NOMO-1 treated with DMSO at 0.1 percent for 48 hours (cell line): ENCODE data around the gene TMEM205.
"Not testable (repeated sequence)": the region's sequence is repeated elsewhere in the genome, so short reads cannot be mapped to it uniquely, and the experiment has no call there.

Experiments used
- DNase-seq: peaks from one replicate; lab custom pipeline; 2025; ENCODE audit not compliant: unreplicated experiment; lab: John Stamatoyannopoulos, UW

Gene TMEM205

GRCh38 chr19:11373166-11373884, 27.3 kb upstream of the TMEM205 start:
- peak; percentile 44 for DNase-seq

- DNase-seq = no peak
Measured at GRCh38 chr19:11370744-11371143, 24.7 kb upstream of the TMEM205 start.

DNA sequence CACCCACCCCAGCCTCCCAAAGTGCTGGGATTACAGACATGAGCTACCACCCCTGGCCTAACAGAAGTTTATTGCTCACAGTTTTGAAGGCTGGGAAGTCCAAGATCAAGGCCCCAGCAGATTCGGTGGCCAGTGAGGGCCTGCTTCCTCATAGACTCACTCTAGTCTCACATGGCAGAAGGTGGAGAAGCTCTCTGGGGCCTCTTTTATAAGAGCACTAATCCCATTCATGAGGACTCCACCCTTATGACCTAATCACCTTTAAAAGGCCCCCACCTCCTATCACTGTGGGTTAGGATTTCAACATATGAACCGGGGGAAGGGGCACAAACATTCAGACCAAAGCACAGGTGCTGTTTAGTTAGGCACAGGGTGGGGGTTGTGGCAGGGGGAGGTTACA, 21.5 kb upstream of the TMEM205 start:
- no peak for DNase-seq

GRCh38 chr19:11365557-11366117, 19.6 kb upstream of the TMEM205 start:
- DNase-seq = no peak

DNA sequence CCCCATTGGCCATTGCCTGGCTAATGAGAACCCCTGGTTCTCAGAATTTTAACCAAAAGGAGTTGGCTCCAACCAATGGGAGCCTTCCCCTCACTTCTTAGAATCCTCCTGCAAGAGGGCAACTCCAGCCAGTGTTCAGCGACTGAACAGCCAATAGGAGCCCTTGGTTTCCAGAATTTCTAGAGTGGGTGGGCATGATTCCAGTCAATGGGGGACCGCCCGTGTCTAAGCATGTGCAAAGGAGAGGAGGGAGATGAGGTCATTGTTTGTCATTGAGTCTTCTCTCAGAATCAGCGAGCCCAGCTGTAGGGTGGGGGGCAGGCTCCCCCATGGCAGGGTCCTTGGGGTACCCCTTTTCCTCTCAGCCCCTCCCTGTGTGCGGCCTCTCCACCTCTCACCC, 18.9 kb upstream of the TMEM205 start:
- no peak for DNase-seq

GRCh38 chr19:11364296-11364904, 18.3 kb upstream of the TMEM205 start:
- DNase-seq = no peak

GRCh38 chr19:11363881-11364280, 17.8 kb upstream of the TMEM205 start:
- no peak for DNase-seq

DNA sequence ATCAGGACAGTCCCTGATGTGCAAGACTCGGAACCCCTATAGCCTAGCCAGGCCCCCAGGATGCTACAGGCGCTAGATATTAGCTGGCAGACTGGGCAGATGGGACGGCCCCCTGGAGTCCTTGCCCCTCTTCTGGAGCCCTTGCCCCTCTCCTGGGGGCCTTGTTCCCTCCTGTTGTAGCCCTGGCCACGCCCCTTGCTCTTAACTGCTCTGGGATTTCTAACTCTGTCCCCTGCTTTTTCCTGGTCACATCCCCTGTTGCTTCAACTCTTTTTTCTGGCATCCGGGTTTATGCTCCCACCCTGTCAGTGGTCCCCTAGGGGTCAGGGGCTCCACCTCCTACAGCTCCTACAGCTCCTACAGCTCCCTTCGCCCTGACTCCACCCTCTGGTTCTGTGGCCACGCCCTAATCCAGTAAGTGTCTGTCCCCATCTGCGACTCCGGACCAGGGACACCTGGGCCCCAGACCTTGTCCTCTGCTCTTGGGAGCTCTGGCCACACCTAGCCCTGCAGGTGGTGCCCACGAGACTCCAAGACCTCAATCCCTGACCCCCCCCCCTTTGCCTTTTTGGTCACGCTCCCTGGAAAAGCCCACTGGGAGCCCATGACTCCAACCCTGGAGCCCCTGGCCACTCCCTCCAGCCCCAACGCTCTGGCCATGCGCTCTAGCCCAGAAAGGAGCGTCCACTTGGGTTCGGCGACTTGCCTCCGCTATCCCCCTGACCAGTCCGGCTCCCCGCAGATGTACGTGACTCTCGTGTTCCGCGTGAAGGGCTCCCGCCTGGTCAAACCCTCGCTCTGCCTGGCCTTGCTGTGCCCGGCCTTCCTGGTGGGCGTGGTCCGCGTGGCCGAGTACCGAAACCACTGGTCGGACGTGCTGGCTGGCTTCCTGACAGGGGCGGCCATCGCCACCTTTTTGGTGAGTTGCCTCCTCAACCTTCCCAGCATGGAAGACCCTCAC, 16.0 kb upstream of the TMEM205 start:
- DNase-seq = no peak

GRCh38 chr19:11361037-11361770, 15.1 kb upstream of the TMEM205 start:
- DNase-seq = no peak

GRCh38 chr19:11359421-11359820, 13.4 kb upstream of the TMEM205 start:
- DNase-seq = no peak

DNA sequence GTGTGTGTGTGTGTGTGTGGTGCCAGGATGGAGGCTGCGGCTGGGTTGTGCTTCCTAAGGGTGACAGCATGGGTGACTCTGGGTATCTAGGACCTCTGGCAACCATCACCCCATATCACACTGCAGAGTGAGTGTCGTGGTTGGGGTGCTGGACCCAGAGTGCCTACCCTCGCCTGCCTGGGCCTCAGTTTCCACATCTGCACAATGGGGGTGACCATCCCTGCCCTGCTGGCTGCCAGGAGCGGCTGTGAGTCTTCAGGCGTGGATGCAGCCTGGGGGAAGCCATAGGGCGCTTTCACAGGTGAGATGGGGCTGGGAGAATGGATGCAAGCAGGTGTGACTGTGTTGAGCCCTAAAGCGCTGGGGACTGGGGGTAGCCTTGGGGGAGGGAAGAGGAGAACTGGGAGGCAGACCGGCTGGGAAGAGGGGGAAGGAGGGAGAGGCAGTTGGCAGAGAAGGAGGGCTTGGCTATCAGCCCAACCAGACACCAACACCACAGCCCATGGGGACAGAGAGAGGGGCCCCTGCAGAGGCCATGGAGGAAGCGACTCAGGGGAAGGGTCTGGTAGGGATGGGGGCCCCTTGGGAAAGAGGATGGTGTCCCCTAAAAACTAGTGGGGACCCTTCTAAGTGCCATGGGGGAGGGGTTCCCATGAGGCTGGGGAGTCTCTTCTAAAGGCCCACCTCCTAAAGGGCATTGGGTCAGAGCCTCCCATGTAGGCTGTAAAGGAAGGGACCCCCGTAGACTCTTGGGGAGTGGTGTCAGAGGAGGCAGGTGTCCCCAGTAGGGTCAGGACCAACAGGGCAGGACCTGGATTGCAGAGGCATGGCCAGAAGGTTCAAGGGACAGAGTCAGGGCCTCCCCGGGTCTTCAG, 10.8 kb upstream of the TMEM205 start:
- DNase-seq = no peak

DNA sequence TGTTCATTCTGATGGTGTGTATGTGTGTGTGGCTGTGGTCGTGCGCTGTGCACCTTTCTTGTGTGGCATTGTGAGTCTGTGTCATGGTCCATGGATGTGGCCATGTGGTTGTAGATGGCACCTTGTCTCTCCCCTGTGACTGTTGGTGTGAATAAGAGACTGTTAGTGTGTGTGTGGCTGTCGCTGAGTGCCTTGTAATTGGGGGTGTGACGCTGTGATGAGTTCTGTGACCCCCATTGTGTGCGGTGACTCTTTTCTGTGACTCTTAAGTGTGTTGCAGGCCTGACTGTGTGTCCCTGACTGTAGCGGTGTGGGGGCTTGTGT, 10.0 kb upstream of the TMEM205 start:
- no peak for DNase-seq

GRCh38 chr19:11355160-11356073, 9.3 kb upstream of the TMEM205 start, which contains the start of gene PLPPR2:
Gene PLPPR2, plus strand, starts transcription at chr19:11355432. Its CDS starts 2,242 bp downstream, at chr19:11357674.
- peak; percentile 83 for DNase-seq

DNA sequence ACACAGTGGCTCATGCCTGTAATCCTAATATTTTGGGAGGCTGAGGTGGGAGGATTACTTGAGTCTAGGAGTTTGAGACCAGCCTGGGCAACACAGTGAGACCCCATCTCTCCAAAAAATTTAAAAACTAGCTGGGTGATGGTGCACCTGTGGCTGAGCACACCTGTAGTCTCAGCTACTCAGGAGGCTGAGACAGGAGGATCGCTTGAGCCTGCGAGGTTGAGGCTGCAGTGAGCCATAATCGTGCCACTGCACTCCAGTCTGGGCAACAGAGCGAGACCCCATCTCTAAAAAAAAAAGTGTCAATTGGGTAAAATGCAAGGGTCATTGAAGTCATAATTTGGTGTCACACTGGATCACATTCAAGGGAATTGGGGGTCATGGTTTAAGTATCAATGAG, 8.0 kb upstream of the TMEM205 start:
- DNase-seq = not testable (repeated sequence)

DNA sequence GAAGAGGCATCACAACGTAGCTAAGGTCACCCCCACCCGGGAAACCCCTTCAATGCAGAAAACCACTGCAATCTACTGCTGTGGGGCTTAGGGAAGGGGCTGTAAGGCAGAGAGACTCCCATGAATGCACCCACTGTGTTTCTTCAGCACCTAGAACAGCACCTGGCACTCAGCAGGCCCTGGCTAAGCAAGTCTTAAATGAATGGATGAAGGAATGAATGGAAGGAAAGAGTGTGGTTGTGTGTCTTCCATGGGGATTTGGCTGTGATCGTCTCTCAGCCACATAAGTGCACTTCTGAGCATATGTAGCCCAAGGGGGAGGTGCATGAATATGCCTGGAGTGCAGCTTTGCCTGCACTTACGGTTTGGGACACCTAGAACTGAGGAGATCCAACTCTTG, 3.1 kb upstream of the TMEM205 start:
- DNase-seq = no peak

DNA sequence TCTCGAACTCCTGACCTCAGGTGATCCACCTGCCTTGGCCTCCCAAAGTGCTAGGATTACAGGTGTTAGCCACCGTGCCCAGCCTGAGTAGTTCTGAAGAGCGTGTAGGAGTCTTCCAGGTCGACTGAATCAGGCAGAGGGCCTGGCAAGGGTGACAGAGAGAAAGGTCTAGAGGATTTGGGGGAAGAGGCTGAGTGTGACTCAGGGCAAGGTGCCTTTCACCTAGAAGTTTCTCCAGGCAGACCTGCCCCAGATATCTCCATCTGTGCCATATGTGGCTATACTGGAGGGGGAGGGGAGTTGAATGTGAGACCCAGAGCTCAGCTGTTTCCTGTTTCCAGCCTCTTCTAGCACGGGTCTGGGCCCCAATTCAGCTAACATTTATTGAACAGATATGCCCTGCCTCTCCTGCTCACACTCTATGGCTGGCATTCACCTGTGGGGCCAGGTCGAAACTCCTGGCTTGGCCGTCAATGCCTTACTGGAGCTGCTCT, 1.5 kb upstream of the TMEM205 start:
- DNase-seq = no peak

DNA sequence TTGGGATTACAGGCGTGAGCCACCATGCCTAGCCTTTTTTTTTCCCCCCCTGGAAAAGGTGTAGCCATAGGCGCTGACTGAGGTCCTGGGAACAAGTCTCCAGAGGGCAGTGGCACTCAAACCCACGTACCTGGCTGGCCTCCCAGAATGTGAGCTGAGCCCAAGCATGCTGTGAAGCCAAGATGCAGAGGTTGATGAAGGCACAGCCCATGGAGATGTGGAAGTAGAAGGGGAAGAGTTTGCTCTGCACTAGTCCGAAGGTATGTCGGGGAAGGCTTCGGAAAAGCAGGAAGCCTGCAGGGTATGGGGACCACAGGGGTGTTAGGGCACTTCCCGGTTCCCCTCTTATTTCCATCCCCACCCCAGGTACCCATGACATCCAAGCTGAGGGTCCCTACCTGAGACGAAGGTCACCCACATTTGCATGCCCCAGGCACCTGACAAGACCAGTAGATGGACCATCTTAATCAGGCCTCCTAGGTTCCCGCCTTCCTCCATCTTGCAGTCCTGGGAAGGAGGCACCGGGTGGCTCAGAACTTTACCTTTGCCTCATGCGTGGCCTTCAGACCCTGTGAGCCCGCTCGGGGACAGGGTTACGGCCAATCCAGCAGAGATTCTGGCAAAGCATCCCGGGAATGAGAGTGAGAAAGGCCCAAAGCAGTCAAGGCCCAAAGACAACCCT, 805 bp downstream of the TMEM205 start:
- no peak for DNase-seq

GRCh38 chr19:11342429-11342828, 3.6 kb downstream of the TMEM205 start:
- no peak for DNase-seq
